ENCODE data around the gene GABRG3. TPM values are rescaled to one million over a fixed set of nuclear protein-coding genes. Genes with fewer than 3 reads are reported as not detected.

Gene GABRG3
- total RNA-seq, 1 donor, result not detected

DNA sequence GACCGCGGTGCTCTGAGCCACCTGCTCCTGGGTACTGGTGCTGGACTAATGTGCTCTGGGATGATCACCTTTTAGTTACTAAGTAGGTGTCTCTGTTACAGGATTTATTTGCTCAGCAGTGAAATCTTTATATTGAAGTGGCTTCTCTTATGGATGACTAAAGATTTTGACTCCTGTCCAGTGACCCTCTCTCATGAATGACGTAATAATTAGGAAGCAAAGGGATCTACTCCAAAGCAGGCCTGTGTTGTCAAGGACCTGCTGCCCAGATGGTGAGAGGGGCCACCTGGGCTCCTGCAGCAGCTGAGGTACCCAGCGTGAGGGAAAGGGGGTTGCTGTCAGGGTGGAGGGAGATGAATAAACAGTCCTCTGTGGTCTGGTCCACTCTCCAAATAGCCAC is 263.6 kb downstream of the GABRG3 start:
- no peak for DNase-seq (ENCODE audit: low read depth in 2 of 3, low spot score in 2 of 3)

DNA sequence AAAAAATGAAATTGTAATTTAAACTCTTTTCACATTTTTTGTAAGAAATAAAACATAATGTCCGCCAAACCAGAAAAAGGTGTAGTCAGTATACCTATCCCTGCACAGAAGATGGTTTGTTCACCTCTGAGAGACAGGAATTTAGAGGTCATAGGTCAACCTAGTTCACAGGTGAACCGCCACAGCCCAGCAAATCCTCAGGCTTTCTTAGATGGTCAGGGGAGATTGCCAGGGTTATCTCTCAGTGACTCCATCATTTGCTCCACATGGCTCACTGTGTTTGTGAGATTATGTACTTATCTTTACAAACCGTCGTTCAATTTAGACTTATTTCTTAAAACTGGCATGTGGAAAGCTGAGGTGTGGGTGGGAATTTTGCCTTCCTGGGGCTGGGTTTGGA is 264.2 kb downstream of the GABRG3 start:
- no peak for DNase-seq (ENCODE audit: low read depth in 2 of 3, low spot score in 2 of 3)

DNA sequence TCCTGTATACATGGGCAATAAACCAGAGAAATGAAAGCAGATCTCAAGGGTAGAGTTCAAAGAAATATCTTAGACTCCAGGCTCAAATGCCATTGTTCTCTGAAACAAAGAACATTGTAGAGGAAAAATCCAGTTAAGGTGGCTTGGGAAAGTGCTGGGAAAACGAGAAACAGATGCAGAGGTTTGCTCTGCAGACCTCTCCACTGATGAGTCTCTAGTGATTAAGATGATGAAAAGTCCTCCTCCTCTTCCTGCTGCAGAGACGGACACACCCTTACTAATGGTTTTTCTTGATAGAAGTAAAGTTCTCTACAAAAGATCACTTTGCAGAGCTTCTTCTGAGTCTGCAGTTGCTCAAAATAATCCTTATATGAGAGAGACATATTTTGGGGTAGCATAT is 264.7 kb downstream of the GABRG3 start:
- DNase-seq (ENCODE audit: low read depth in 2 of 3, low spot score in 2 of 3), result no peak

DNA sequence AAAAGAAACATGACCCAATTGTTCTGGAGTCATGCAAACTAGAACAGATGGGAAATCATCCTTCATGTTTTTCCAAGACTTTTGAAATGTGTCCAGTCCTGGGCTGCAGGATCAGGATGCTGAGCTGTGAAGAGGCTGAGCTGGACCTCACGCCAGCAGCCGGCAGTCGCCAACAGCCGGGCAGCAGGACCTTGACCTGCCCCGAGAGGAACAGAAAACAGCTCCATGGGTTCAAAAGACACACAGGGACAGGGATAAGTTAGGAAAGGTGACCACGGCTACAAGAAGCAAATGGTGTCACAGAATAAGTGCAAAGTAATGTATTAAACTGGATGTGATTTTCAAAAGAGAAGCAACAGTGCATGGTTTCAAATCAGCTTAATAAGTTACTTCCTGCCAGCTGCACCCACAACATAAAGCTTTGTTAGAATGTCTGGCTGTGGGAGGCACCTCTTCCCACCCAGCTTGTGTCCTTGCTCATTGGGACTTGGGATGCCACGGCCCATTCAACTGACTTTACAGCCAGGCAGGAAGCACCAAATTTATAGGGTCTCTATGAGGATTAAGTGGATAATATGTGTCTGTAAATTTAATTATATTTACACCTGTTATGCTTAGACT is 266.4 kb downstream of the GABRG3 start:
- no peak for DNase-seq (ENCODE audit: low read depth in 2 of 3, low spot score in 2 of 3)

DNA sequence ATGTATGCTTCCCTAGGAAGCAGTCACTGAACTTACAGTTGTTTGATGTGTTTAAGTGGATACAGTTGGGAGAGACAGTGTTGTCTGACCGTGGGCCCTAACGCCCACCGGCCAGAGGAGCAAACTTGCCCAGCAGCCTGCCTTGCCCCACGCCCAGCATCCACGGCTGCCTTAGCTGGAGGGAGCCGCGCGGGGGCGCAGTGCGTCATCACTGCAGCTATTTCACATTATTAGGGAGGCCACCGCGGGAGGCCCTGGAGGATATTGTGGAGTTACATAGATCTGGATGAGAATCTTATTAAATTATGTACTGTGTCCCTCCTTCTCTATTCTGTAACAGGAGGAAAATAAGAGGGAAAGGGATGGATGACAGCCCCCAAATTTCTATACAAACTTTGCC is 267.2 kb downstream of the GABRG3 start:
- no peak for DNase-seq (ENCODE audit: low read depth in 2 of 3, low spot score in 2 of 3)

GRCh38 chr15:27238707-27239423 is 267.9 kb downstream of the GABRG3 start:
- no peak for DNase-seq (ENCODE audit: low read depth in 2 of 3, low spot score in 2 of 3)

DNA sequence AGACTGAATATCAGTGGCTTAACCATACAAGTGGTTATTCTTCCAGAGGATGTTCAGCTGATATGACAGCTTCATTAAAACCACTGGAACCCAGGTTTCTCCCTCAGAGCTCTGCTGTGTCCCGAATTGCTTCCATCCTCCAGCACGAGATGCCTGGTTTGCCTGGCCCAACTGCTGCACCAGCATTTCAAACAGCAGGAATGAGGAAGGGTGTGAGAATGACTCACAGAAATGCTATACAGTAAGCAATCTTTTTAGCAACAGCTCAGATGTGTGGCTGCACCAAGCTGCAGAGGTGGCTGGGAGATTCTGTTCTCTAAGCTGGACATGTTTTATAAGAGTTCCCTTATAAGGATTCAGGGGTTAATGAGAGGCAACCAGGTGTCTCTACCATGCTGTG is 271.0 kb downstream of the GABRG3 start:
- no peak for DNase-seq (ENCODE audit: low read depth in 2 of 3, low spot score in 2 of 3)

GRCh38 chr15:27244047-27244446 is 273.1 kb downstream of the GABRG3 start:
- DNase-seq (ENCODE audit: low read depth in 2 of 3, low spot score in 2 of 3), result no peak

DNA sequence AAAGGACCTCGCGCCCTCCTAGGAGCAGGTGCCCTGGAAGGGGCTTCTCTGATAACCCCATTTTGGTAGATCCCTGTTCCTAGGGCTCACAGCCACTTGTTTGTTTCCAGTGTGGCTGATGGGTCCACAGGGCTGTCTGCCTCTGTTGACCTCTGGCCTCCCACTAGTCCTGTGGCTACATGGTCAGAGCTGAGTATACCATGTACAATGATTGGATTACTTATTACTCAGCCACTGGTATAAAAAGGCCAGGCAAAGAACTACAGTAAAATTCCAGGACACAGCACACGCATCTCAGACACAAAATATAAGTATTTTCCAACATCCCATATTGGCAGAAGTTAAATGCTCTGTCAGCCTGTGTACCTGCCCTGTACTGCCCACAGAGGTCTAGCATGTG is 277.3 kb downstream of the GABRG3 start:
- no peak for DNase-seq (ENCODE audit: low read depth in 2 of 3, low spot score in 2 of 3)

DNA sequence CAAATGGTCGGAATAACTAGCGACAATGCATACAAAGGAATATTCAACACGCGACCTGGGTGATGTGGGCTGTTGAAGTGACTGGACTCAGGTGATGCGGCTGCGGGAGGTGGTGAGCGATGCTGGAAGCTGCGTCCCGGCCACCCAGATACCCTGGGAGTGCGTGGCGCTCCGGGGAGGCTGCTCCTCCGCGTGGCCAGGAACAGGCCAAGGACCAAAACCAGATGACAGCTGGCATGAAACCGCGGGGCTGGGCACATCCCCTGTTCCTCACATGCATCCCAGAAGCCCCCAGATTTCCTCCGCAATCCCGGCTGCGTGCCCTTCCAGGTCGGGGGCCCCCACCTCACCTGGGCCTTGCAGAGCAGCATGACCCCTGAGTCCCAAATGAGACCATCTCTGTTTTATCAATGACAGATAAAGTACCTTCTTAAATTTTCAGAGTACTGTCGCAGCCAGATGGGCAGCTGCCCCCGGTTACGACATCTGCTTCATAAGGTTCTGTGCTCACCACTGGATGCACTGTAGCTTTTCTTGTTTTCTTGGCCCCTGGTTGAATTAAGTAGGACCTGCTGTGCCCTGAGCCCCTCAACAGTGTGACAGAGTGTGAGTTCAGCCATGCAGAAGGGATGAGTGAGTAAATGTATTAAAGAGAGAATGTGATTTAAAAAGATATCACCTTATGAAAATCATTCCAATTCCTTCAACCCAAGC is 278.2 kb downstream of the GABRG3 start:
- no peak for DNase-seq (ENCODE audit: low read depth in 2 of 3, low spot score in 2 of 3)

DNA sequence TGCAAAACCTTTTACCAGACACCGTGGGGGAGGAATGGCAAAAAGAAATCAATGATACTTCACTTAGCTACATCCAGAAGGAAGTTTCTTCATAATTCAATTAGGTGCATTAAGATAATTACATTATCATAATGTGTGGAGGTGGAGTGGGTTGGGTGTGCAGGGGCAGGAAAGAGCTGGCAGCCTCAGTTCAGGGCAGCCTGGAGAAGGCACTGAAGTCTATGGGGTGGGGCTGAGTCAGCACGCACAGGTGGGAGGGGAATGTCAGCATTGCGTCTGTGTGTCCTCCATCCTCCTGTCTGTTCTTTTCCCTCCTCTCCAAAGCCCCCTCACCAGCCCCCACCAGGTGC is 278.8 kb downstream of the GABRG3 start:
- no peak for DNase-seq (ENCODE audit: low read depth in 2 of 3, low spot score in 2 of 3)

- no peak for DNase-seq (ENCODE audit: low read depth in 2 of 3, low spot score in 2 of 3)
Measured at GRCh38 chr15:27250223-27250622, 279.2 kb downstream of the GABRG3 start.

GRCh38 chr15:27254055-27254454 is 283.1 kb downstream of the GABRG3 start:
- DNase-seq (ENCODE audit: low read depth in 2 of 3, low spot score in 2 of 3), result no peak

DNA sequence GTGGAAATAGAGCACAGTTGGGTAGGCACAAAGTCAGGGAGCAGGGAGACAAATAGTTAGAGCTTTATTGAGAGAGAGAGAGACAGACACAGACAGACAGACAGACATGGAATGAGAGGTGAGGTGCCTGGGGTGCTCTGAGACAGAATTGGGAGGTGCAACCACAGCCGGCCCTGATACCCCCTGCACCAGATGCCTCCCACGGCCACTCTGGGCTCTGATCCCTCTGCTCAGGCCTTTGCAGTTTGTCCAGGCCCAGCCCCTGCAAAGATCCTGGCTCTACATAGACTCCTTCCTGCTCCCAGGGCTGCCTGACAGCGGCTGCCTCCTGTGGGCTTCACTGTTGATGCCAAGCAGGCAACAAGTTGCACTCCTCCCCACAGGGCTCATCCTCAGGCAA is 283.8 kb downstream of the GABRG3 start:
- no peak for DNase-seq (ENCODE audit: low read depth in 2 of 3, low spot score in 2 of 3)

- no peak for DNase-seq (ENCODE audit: low read depth in 2 of 3, low spot score in 2 of 3)
Measured at GRCh38 chr15:27256446-27256845, 285.5 kb downstream of the GABRG3 start.

DNA sequence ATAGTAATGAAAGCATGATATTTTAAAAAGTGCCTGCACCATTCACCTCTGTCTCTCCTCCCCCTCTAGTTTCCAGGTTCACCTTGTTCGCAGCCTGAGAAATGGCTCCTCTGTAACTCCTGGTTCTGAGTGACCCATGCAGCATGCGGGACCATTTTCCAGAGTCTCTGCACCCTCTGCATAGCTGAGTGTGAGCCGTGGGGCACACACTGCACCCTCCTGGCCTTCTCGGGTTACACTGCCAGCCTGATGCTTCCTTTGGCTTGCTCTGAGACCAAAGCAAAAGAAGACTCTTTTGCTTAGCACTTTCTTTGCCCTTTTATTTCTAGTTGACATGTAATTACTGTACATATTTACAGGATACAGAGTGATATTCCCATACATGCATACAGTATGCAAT is 287.3 kb downstream of the GABRG3 start:
- DNase-seq (ENCODE audit: low read depth in 2 of 3, low spot score in 2 of 3), result no peak

DNA sequence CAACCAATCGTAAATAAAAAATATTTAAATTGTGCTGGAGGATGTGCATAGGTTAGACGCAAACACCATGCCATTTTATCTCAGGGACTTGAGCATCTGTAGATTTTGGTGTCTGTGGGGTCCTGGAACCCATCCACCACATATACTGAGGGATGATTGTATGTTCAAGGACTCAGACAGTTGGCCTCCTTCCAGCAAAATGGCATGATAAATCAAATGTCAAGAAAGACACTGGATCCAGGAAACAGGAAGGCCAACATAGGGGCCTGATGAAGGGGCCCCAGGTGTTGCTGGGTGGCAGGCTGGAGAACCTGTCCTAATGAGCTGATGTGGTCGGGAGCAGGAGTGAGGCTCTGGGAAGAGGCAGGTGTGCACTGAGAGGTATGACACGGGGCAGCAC is 289.5 kb downstream of the GABRG3 start:
- no peak for DNase-seq (ENCODE audit: low read depth in 2 of 3, low spot score in 2 of 3)

DNA sequence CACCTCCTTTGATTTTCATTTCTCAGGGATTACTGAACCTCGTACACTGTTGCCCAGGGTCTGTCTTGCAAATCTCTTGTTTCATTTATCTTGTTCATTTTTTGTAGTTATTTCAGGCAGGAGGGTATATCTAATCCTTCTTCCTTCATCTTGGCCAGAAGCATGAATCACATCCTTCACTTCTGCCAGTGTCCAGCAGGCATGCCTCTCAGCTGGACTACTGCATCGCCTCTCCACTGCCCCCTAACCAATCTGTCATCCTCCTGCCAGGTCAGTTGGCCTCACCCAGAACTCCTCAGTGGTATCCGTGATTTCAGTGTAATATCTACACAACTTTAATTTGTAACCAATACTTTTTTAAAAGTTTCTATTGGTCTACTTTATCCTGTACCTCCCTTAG is 297.9 kb downstream of the GABRG3 start:
- no peak for DNase-seq (ENCODE audit: low read depth in 2 of 3, low spot score in 2 of 3)

- DNase-seq (ENCODE audit: low read depth in 2 of 3, low spot score in 2 of 3), result no peak
Measured at GRCh38 chr15:27271258-27271657, 300.3 kb downstream of the GABRG3 start.

- DNase-seq (ENCODE audit: low read depth in 2 of 3, low spot score in 2 of 3), result no peak
Measured at GRCh38 chr15:27272427-27272826, 301.4 kb downstream of the GABRG3 start.

- DNase-seq (ENCODE audit: low read depth in 2 of 3, low spot score in 2 of 3), result no peak
Measured at GRCh38 chr15:27273506-27273905, 302.5 kb downstream of the GABRG3 start.

GRCh38 chr15:27278761-27279160 is 307.8 kb downstream of the GABRG3 start:
- DNase-seq (ENCODE audit: low read depth in 2 of 3, low spot score in 2 of 3), result no peak

Data from hematopoietic multipotent progenitor cell (in vitro differentiated cells).